ENCODE results near the gene TMEM144.

The TMEM144 gene

DNA sequence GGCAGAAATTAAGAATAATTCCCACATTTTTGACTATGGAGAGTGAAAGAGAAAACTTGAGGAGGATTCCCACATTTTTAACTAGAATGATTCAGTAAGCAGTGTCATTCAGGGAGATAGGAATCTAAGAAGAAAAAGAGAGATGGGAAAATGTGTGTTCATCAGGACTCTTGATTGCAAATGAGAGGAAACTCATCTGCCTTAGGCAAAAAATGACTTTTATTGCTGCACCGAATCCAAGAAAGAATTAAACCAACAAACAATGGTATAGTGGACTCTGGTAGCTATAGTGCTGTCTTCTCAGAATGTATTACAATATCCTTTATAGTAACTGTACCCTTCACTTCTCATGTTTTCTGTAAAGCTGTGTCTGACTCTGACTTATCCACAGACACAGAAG is 15.0 kb upstream of the TMEM144 start:
- no peak overlapping the region for H2AFZ ChIP-seq (ENCODE audit: low read length)
- no peaks in the 10 kb centered on the region for H3F3A ChIP-seq (ENCODE audit: insufficient read depth, low read length)
- H3K9ac ChIP-seq (ENCODE audit: low read length): no peak overlapping the region
- H3K27ac ChIP-seq (ENCODE audit: low read length): no peak overlapping the region
- no peaks in the 10 kb centered on the region for H3K27me3 ChIP-seq (replicated peaks; ENCODE audit: insufficient read depth, low read length)
- TF ChIP-seq EZH2phosphoT487 (IDR thresholded peaks at IDR 0.05; ENCODE audit: low read length): no peak
- no peak for TF ChIP-seq EZH2 (optimal IDR thresholded peaks at IDR 0.05; ENCODE audit: low read depth, low read length)
- TF ChIP-seq, protein P1, sequence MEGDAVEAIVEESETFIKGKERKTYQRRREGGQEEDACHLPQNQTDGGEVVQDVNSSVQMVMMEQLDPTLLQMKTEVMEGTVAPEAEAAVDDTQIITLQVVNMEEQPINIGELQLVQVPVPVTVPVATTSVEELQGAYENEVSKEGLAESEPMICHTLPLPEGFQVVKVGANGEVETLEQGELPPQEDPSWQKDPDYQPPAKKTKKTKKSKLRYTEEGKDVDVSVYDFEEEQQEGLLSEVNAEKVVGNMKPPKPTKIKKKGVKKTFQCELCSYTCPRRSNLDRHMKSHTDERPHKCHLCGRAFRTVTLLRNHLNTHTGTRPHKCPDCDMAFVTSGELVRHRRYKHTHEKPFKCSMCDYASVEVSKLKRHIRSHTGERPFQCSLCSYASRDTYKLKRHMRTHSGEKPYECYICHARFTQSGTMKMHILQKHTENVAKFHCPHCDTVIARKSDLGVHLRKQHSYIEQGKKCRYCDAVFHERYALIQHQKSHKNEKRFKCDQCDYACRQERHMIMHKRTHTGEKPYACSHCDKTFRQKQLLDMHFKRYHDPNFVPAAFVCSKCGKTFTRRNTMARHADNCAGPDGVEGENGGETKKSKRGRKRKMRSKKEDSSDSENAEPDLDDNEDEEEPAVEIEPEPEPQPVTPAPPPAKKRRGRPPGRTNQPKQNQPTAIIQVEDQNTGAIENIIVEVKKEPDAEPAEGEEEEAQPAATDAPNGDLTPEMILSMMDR (IDR thresholded peaks at IDR 0.05; ENCODE audit: low read length): no peak
- H3K9me3 ChIP-seq (replicated peaks; ENCODE audit: insufficient read depth, low read length): no peaks in the 10 kb centered on the region
- no peak overlapping the region for H3K4me2 ChIP-seq (ENCODE audit: low read depth, low read length)
- no peaks in the 10 kb centered on the region for H3K36me3 ChIP-seq (replicated peaks; ENCODE audit: insufficient read depth, low read length)
- H3K4me1 ChIP-seq (ENCODE audit: low read length): peaks cover 6% of the 10 kb centered on the region
- no peaks in the 10 kb centered on the region for H3K79me2 ChIP-seq (ENCODE audit: low read length)
- H4K20me1 ChIP-seq (ENCODE audit: insufficient read depth, low read length): no peaks in the 10 kb centered on the region
- no peak overlapping the region for H3K4me3 ChIP-seq (ENCODE audit: low read length)
- no peaks in the 10 kb centered on the region for H3K9me2 ChIP-seq (replicated peaks; ENCODE audit: insufficient read depth, low read length)
- no peak for DNase-seq

DNA sequence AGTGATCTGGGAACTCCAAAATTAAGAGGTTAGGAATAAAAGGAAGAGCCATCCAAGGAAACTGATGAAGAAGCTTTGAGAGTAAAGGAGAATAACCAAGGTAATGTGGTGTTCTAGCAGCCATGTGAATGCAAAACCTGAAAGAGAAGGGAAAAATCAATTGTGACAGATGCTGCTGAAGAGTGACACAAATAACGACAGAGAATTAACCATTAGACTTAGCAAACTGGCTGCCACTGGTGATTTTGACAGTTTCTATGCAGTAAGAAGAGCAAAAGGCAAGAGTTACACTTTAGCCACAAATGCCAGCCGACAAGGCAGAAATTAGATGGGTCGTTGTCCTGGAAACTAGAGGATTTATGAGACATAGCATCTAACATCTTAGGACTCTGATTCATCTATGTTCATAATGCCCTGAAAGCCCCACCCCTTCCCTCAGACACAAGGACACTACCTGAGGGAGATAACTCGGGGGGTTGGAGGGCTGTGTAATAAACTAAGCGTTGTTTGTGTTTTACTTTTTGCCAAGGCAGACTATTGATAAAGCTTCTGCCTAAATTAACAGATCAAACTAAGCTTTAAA is 13.0 kb upstream of the TMEM144 start:
- Histone ChIP-seq H3K27ac (ENCODE audit: low read length) (no peak overlapping the region), H3K27me3 (replicated peaks; ENCODE audit: insufficient read depth, low read length) (no peaks in the 10 kb centered on the region), H3K9ac (ENCODE audit: low read length) (no peak overlapping the region), H3K79me2 (ENCODE audit: low read length) (no peaks in the 10 kb centered on the region), H3K4me3 (ENCODE audit: low read length) (no peak overlapping the region), H3K9me2 (replicated peaks; ENCODE audit: insufficient read depth, low read length) (no peaks in the 10 kb centered on the region), H4K20me1 (ENCODE audit: insufficient read depth, low read length) (no peaks in the 10 kb centered on the region), H3K4me2 (ENCODE audit: low read depth, low read length) (no peak overlapping the region), H3F3A (ENCODE audit: insufficient read depth, low read length) (peaks cover 4% of the 10 kb centered on the region), H2AFZ (ENCODE audit: low read length) (no peak overlapping the region), H3K4me1 (ENCODE audit: low read length) (peaks cover 23% of the 10 kb centered on the region), H3K36me3 (replicated peaks; ENCODE audit: insufficient read depth, low read length) (no peaks in the 10 kb centered on the region), H3K9me3 (replicated peaks; ENCODE audit: insufficient read depth, low read length) (no peaks in the 10 kb centered on the region)
- TF ChIP-seq, protein P1 (IDR thresholded peaks at IDR 0.05; ENCODE audit: low read length): no peak
- TF ChIP-seq EZH2phosphoT487 (IDR thresholded peaks at IDR 0.05; ENCODE audit: low read length) (no peak), EZH2 (optimal IDR thresholded peaks at IDR 0.05; ENCODE audit: low read depth, low read length) (no peak)
- DNase-seq: no peak

DNA sequence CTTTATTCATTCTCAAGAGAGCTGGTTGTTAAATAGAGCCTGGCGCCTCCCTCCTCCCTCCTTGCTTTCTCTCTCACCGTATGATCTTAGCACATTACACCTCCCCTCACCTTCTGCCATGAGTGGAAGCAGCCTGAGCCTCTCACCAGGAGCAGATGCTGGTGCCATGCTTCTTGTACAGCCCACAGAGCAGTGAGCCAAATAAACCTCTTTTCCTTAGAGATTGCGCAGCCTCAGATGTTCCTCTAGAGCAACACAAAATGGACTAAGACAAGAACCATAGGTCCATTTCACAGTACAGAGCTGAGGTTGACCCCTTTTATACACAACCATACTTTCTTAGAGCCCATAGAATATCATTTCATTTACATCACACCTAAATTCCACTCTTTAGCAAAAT is 10.1 kb upstream of the TMEM144 start:
- Histone ChIP-seq H3K4me1 (ENCODE audit: low read length) (peaks cover 24% of the 10 kb centered on the region), H2AFZ (ENCODE audit: low read length) (no peak overlapping the region), H3K27ac (ENCODE audit: low read length) (no peak overlapping the region), H3F3A (ENCODE audit: insufficient read depth, low read length) (peaks cover 9% of the 10 kb centered on the region), H3K36me3 (replicated peaks; ENCODE audit: insufficient read depth, low read length) (no peaks in the 10 kb centered on the region), H3K4me3 (ENCODE audit: low read length) (no peak overlapping the region), H3K4me2 (ENCODE audit: low read depth, low read length) (no peak overlapping the region), H3K27me3 (replicated peaks; ENCODE audit: insufficient read depth, low read length) (no peaks in the 10 kb centered on the region), H3K9me3 (replicated peaks; ENCODE audit: insufficient read depth, low read length) (no peaks in the 10 kb centered on the region), H3K9ac (ENCODE audit: low read length) (no peak overlapping the region), H3K9me2 (replicated peaks; ENCODE audit: insufficient read depth, low read length) (no peaks in the 10 kb centered on the region), H4K20me1 (ENCODE audit: insufficient read depth, low read length) (no peaks in the 10 kb centered on the region), H3K79me2 (ENCODE audit: low read length) (no peaks in the 10 kb centered on the region)
- TF ChIP-seq, protein P1 (IDR thresholded peaks at IDR 0.05; ENCODE audit: low read length): no peak
- TF ChIP-seq EZH2 (optimal IDR thresholded peaks at IDR 0.05; ENCODE audit: low read depth, low read length) (no peak), EZH2phosphoT487 (IDR thresholded peaks at IDR 0.05; ENCODE audit: low read length) (no peak)
- DNase-seq: no peak
